GM21390 (cell line): ENCODE data around the gene GAGE12H.
"Not testable (repeated sequence)": the region's sequence is repeated elsewhere in the genome, so short reads cannot be mapped to it uniquely, and the experiment has no call there.

ENCODE experiments used
- ATAC-seq: cut with Tn5 transposase; IDR thresholded peaks from one replicate; pipeline ENCODE4 v1.9.1; 2021; ENCODE audit not compliant: unreplicated experiment

Gene GAGE12H, protein sequence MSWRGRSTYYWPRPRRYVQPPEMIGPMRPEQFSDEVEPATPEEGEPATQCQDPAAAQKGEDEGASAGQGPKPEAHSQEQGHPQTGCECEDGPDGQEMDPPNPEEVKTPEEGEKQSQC

GRCh38 chrX:49579649-49580048 is at the start of gene GAGE12H:
Gene GAGE12H (plus strand): TSS chrX:49579949. CDS start chrX:49581104, 1,155 bp downstream.
- ATAC-seq, result not testable (repeated sequence)

DNA sequence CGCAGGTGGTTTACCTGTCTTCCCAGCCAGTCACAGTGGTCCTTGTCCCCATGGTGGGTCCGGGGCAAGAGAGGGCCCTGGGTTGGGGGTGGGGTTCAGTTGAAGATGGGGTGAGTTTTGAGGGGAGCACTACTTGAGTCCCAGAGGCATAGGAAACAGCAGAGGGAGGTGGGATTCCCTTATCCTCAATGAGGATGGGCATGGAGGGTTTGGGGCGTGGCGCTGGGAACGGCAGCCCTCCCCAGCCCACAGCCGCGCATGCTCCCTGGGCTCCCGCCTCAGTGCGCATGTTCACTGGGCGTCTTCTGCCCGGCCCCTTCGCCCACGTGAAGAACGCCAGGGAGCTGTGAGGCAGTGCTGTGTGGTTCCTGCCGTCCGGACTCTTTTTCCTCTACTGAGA is 47.9 kb upstream of the GAGE12H start, which contains the start of gene GAGE12C:
TSS of gene GAGE12C (plus strand) at position 301 of the 400 bp plus-strand sequence. CDS start 1,155 bp downstream, outside the sequence.
- ATAC-seq, result not testable (repeated sequence)

DNA sequence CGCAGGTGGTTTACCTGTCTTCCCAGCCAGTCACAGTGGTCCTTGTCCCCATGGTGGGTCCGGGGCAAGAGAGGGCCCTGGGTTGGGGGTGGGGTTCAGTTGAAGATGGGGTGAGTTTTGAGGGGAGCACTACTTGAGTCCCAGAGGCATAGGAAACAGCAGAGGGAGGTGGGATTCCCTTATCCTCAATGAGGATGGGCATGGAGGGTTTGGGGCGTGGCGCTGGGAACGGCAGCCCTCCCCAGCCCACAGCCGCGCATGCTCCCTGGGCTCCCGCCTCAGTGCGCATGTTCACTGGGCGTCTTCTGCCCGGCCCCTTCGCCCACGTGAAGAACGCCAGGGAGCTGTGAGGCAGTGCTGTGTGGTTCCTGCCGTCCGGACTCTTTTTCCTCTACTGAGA is 38.3 kb upstream of the GAGE12H start, which contains the start of gene GAGE12D:
TSS of gene GAGE12D (plus strand) at position 301 of the 400 bp plus-strand sequence. CDS start 1,155 bp downstream, outside the sequence.
- not testable (repeated sequence) for ATAC-seq

- ATAC-seq, result not testable (repeated sequence)
Measured at GRCh38 chrX:49550989-49551388, 28.8 kb upstream of the GAGE12H start, which contains the start of gene GAGE12E. Gene GAGE12E (plus strand): TSS chrX:49551289. CDS start chrX:49552444, 1,155 bp downstream.

DNA sequence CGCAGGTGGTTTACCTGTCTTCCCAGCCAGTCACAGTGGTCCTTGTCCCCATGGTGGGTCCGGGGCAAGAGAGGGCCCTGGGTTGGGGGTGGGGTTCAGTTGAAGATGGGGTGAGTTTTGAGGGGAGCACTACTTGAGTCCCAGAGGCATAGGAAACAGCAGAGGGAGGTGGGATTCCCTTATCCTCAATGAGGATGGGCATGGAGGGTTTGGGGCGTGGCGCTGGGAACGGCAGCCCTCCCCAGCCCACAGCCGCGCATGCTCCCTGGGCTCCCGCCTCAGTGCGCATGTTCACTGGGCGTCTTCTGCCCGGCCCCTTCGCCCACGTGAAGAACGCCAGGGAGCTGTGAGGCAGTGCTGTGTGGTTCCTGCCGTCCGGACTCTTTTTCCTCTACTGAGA is 19.2 kb upstream of the GAGE12H start, which contains the start of gene GAGE12F:
TSS of gene GAGE12F (plus strand) at position 301 of the 400 bp plus-strand sequence. CDS start 1,155 bp downstream, outside the sequence.
- not testable (repeated sequence) for ATAC-seq

GRCh38 chrX:49568728-49569127 is 11.0 kb upstream of the GAGE12H start:
- not testable (repeated sequence) for ATAC-seq

GRCh38 chrX:49569152-49569551 is 10.6 kb upstream of the GAGE12H start:
- ATAC-seq, result not testable (repeated sequence)

- ATAC-seq, result not testable (repeated sequence)
Measured at GRCh38 chrX:49570100-49570499, 9.6 kb upstream of the GAGE12H start, which contains the start of gene GAGE12G. Gene GAGE12G (plus strand): TSS chrX:49570400. CDS start chrX:49571555, 1,155 bp downstream.

DNA sequence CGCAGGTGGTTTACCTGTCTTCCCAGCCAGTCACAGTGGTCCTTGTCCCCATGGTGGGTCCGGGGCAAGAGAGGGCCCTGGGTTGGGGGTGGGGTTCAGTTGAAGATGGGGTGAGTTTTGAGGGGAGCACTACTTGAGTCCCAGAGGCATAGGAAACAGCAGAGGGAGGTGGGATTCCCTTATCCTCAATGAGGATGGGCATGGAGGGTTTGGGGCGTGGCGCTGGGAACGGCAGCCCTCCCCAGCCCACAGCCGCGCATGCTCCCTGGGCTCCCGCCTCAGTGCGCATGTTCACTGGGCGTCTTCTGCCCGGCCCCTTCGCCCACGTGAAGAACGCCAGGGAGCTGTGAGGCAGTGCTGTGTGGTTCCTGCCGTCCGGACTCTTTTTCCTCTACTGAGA is 9.4 kb downstream of the GAGE12H start, which contains the start of gene GAGE2A:
TSS of gene GAGE2A (plus strand) at position 301 of the 400 bp plus-strand sequence. CDS start 1,155 bp downstream, outside the sequence.
- not testable (repeated sequence) for ATAC-seq

DNA sequence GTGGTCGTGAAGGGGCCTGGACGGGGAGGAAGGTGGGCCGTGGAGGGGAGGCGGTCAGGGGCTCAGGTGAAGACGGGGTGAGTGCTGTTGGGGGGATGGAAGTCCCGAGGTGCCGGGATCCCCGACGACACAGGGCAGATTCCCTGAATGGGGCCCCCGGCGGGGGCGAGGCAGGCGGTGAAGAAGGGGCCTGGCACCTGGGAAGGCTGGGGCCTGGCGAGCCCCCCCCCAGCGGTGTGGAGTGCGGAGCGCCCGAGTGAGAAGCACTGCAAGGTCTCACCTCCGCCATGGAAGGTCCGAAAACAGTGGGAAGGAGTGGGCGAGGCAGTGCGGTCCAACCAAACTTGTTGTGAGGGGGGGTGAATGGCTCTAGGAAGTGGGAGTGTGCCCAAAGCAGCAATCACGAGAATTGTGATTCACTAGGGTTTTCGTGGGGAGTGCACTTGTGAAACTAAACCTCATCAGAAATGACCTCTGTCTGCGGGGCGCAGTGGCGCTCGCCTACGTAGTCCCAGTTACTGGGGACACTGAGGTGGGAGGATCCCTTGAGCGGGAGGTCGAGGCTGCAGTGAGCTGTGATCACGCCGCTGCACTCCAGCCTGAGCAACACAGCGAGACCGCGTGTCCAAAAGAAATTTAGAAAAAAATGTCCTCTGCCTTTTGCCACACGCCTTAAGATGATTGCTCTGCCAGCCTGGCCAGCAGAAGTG is 10.2 kb downstream of the GAGE12H start:
- not testable (repeated sequence) for ATAC-seq

DNA sequence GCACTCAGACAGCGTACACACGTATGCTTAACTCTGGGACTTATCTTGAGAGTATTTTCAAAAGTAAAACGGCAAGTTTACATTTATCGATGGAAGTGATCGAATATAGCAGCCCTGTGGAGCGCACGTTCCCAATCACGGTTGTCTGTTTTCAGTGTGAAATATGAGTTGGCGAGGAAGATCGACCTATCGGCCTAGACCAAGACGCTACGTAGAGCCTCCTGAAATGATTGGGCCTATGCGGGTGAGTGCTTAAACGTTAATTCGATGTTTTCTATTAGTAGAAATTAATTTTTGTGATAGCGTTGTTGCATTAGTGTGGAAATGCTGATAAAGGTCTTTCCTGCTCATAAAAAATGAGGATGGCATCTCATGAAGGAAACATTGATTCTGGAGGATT is 10.7 kb downstream of the GAGE12H start:
- not testable (repeated sequence) for ATAC-seq

- not testable (repeated sequence) for ATAC-seq
Measured at GRCh38 chrX:49598720-49599119, 19.0 kb downstream of the GAGE12H start, which contains the start of gene GAGE1. Gene GAGE1 (plus strand): TSS chrX:49599020. CDS start chrX:49600175, 1,155 bp downstream.

- no peak for ATAC-seq
Measured at GRCh38 chrX:49610718-49611310, 31.1 kb downstream of the GAGE12H start.

- ATAC-seq, result no peak
Measured at GRCh38 chrX:49618574-49618973, 38.8 kb downstream of the GAGE12H start.

- ATAC-seq, result no peak
Measured at GRCh38 chrX:49627086-49627777, 47.5 kb downstream of the GAGE12H start.
